LNCAP (cell line): ENCODE results near the gene SLC25A26.

Experiments used
- CTCF ChIP-seq: fragments of 450-650 bp; IDR thresholded peaks from 2 replicates; pipeline ENCODE4 v1.5.1; 2017; ENCODE audit warnings: mild to moderate bottlenecking

Gene SLC25A26

GRCh38 chr3:66320390-66320789 lies 99.6 kb downstream of the SLC25A26 start:
- no peak for TF ChIP-seq CTCF

GRCh38 chr3:66322436-66322835 lies 101.6 kb downstream of the SLC25A26 start:
- TF ChIP-seq CTCF, result no peak

GRCh38 chr3:66326340-66326739 lies 105.5 kb downstream of the SLC25A26 start:
- TF ChIP-seq CTCF, result no peak

- TF ChIP-seq CTCF, result no peak
Measured at GRCh38 chr3:66335671-66336070, 114.9 kb downstream of the SLC25A26 start.

- TF ChIP-seq CTCF, result no peak
Measured at GRCh38 chr3:66336333-66336766, 115.5 kb downstream of the SLC25A26 start.

- no peak for TF ChIP-seq CTCF
Measured at GRCh38 chr3:66338927-66339326, 118.1 kb downstream of the SLC25A26 start.

- no peak for TF ChIP-seq CTCF
Measured at GRCh38 chr3:66342717-66343356, 122.0 kb downstream of the SLC25A26 start.

GRCh38 chr3:66344391-66344811 lies 123.6 kb downstream of the SLC25A26 start:
- no peak for TF ChIP-seq CTCF
